HEK293 (cell line): ENCODE results near the gene KIF14.

ENCODE experiments used
- CTCF ChIA-PET: fragments of 350-600 bp; formaldehyde crosslinking; extraction: SDS; loops from one replicate; lab custom pipeline; 2021; ENCODE audit warnings: antibody characterized with exemption; lab: Yijun Ruan, JAX
- POLR2A ChIA-PET: fragments of 300-600 bp; formaldehyde crosslinking; extraction: SDS; loops from one replicate; lab custom pipeline; 2020; ENCODE audit warnings: antibody characterized with exemption, inconsistent platforms; lab: Yijun Ruan, JAX
- H3K27ac ChIP-seq: fragments of 200-500 bp; sonication (Bioruptor generic); 2 replicates; pipeline ENCODE4 v1.5.1; 2014; ENCODE audit warnings: low read depth, low read length, control low read depth, inconsistent platforms; ENCODE audit errors: extremely low read depth
- H3K36me3 ChIP-seq, 2 experiments: fragments of 200-500 bp in 1 of 2; sonication (Bioruptor generic) in 1 of 2; 1 replicate in 1 of 2; 2 replicates in 1 of 2; pipeline ENCODE4 v1.5.1; 2014 to 2017; ENCODE audit warnings: inconsistent platforms in 2 of 2, low read length in 2 of 2; ENCODE audit not compliant: control insufficient read depth in 2 of 2, insufficient read depth in 1 of 2
- H3K4me1 ChIP-seq: fragments of 200-500 bp; sonication (Bioruptor generic); 2 replicates; pipeline ENCODE4 v1.5.1; 2014; ENCODE audit warnings: mild to moderate bottlenecking, low read length, inconsistent platforms; ENCODE audit not compliant: control insufficient read depth, insufficient read depth
- H3K4me3 ChIP-seq: 2 replicates; pipeline ENCODE4 v1.5.1; 2011; ENCODE audit warnings: low read depth, mild to moderate bottlenecking, control low read depth, low read length, moderate library complexity
- H3K9me3 ChIP-seq: fragments of 200-500 bp; sonication (Bioruptor generic); 2 replicates; pipeline ENCODE4 v1.5.1; 2014; ENCODE audit warnings: low read depth, low read length, inconsistent platforms; ENCODE audit not compliant: control insufficient read depth, insufficient read depth
- BCL11B ChIP-seq: fragments of 450-650 bp; formaldehyde crosslinking; IDR thresholded peaks from 2 replicates; pipeline ENCODE4 v1.5.1; 2016; ENCODE audit warnings: low read depth, missing biosample characterization, missing genetic modification characterization
- GLIS1 ChIP-seq: fragments of 450-650 bp; formaldehyde crosslinking; IDR thresholded peaks from 2 replicates; pipeline ENCODE4 v1.5.1; 2016; ENCODE audit warnings: missing biosample characterization, missing genetic modification characterization
- HOXC10 ChIP-seq: sonication (generic); formaldehyde crosslinking; IDR thresholded peaks from 2 replicates; pipeline ENCODE4 v1.8.1; 2023; ENCODE audit warnings: mild to moderate bottlenecking, missing genetic modification reagents
- PRDM1 ChIP-seq: fragments of 450-650 bp; formaldehyde crosslinking; IDR thresholded peaks from 2 replicates; pipeline ENCODE4; 2016; ENCODE audit warnings: missing biosample characterization, missing genetic modification characterization
- SALL2 ChIP-seq: fragments of 450-650 bp; formaldehyde crosslinking; IDR thresholded peaks from 2 replicates; pipeline ENCODE4 v1.5.0; 2017; ENCODE audit warnings: missing biosample characterization, mild to moderate bottlenecking, missing genetic modification characterization, borderline replicate concordance
- YY1 ChIP-seq: fragments of 450-650 bp; formaldehyde crosslinking; IDR thresholded peaks from 2 replicates; pipeline ENCODE4 v1.5.1; 2018; ENCODE audit warnings: missing biosample characterization, missing genetic modification characterization
- ZBTB17 ChIP-seq: fragments of 450-650 bp; formaldehyde crosslinking; IDR thresholded peaks from 2 replicates; pipeline ENCODE4 v1.5.1; 2016; ENCODE audit warnings: missing biosample characterization, missing genetic modification characterization
- ZEB2 ChIP-seq: fragments of 450-650 bp; formaldehyde crosslinking; IDR thresholded peaks from 2 replicates; pipeline ENCODE4 v1.5.1; 2016; ENCODE audit warnings: missing biosample characterization, missing genetic modification characterization
- ZFP3 ChIP-seq: fragments of 450-650 bp; formaldehyde crosslinking; IDR thresholded peaks from 2 replicates; pipeline ENCODE4 v1.5.1; 2016; ENCODE audit warnings: low read depth, missing biosample characterization, missing genetic modification characterization
- ZNF114 ChIP-seq: fragments of 450-650 bp; formaldehyde crosslinking; IDR thresholded peaks from 2 replicates; pipeline ENCODE4 v1.5.0; 2017; ENCODE audit warnings: missing biosample characterization, missing genetic modification characterization
- ZNF302 ChIP-seq: fragments of 450-650 bp; formaldehyde crosslinking; IDR thresholded peaks from 2 replicates; pipeline ENCODE4 v1.5.1; 2016; ENCODE audit warnings: missing biosample characterization, missing genetic modification characterization, low read depth
- ZNF324 ChIP-seq: fragments of 450-650 bp; formaldehyde crosslinking; IDR thresholded peaks from 2 replicates; pipeline ENCODE4 v1.5.1; 2016; ENCODE audit warnings: missing biosample characterization, missing genetic modification characterization
- ZNF335 ChIP-seq: fragments of 450-650 bp; formaldehyde crosslinking; conservative IDR thresholded peaks from 2 replicates; pipeline ENCODE4 v1.5.1; 2016; ENCODE audit warnings: missing biosample characterization, missing genetic modification characterization
- ZNF341 ChIP-seq: fragments of 450-650 bp; formaldehyde crosslinking; IDR thresholded peaks from 2 replicates; pipeline ENCODE4; 2016; ENCODE audit warnings: low read depth, missing biosample characterization, missing genetic modification characterization
- ZNF366 ChIP-seq: fragments of 450-650 bp; formaldehyde crosslinking; conservative IDR thresholded peaks from 2 replicates; pipeline ENCODE4 v1.5.1; 2016; ENCODE audit warnings: missing biosample characterization, missing genetic modification characterization
- ZNF394 ChIP-seq: fragments of 450-650 bp; formaldehyde crosslinking; IDR thresholded peaks from 2 replicates; pipeline ENCODE4 v1.5.1; 2016; ENCODE audit warnings: missing biosample characterization, missing genetic modification characterization, mild to moderate bottlenecking, moderate library complexity, borderline replicate concordance
- ZNF48 ChIP-seq: fragments of 450-650 bp; formaldehyde crosslinking; IDR thresholded peaks from 2 replicates; pipeline ENCODE4 v1.5.1; 2016; ENCODE audit warnings: missing biosample characterization, missing genetic modification characterization
- ZNF521 ChIP-seq: fragments of 450-650 bp; formaldehyde crosslinking; IDR thresholded peaks from 2 replicates; pipeline ENCODE4 v1.5.1; 2017; ENCODE audit warnings: missing biosample characterization, mild to moderate bottlenecking, missing genetic modification characterization
- ZNF610 ChIP-seq: fragments of 450-650 bp; formaldehyde crosslinking; IDR thresholded peaks from 2 replicates; pipeline ENCODE4 v1.5.1; 2016; ENCODE audit warnings: missing biosample characterization, missing genetic modification characterization, borderline replicate concordance
- ZNF621 ChIP-seq: fragments of 450-650 bp; formaldehyde crosslinking; IDR thresholded peaks from 2 replicates; pipeline ENCODE4 v1.5.1; 2017; ENCODE audit warnings: missing biosample characterization, missing genetic modification characterization
- ZNF654 ChIP-seq: fragments of 450-650 bp; formaldehyde crosslinking; IDR thresholded peaks from 2 replicates; pipeline ENCODE4 v1.5.1; 2016; ENCODE audit warnings: low read depth, missing biosample characterization, missing genetic modification characterization
- TF ChIP-seq, protein P1 (sequence below): fragments of 450-650 bp; formaldehyde crosslinking; IDR thresholded peaks from 2 replicates; pipeline ENCODE4 v1.5.1; 2016; ENCODE audit warnings: missing biosample characterization, missing genetic modification characterization
- TF ChIP-seq, protein P2 (sequence below): fragments of 450-650 bp; formaldehyde crosslinking; IDR thresholded peaks from 2 replicates; pipeline ENCODE4 v1.5.1; 2016; ENCODE audit warnings: missing biosample characterization, missing genetic modification characterization
- TF ChIP-seq, protein P3 (sequence below): fragments of 450-650 bp; formaldehyde crosslinking; conservative IDR thresholded peaks from 2 replicates; pipeline ENCODE4 v1.5.1; 2016; ENCODE audit warnings: low read depth, missing biosample characterization, missing genetic modification characterization
- TF ChIP-seq, protein P4 (sequence below): fragments of 450-650 bp; formaldehyde crosslinking; IDR thresholded peaks from 2 replicates; pipeline ENCODE4 v1.5.1; 2016; ENCODE audit warnings: missing biosample characterization, missing genetic modification characterization
- TF ChIP-seq, protein P5 (sequence below): fragments of 450-650 bp; formaldehyde crosslinking; IDR thresholded peaks from 2 replicates; pipeline ENCODE4 v1.5.1; 2016; ENCODE audit warnings: missing biosample characterization, missing genetic modification characterization

KIF14 gene

DNA sequence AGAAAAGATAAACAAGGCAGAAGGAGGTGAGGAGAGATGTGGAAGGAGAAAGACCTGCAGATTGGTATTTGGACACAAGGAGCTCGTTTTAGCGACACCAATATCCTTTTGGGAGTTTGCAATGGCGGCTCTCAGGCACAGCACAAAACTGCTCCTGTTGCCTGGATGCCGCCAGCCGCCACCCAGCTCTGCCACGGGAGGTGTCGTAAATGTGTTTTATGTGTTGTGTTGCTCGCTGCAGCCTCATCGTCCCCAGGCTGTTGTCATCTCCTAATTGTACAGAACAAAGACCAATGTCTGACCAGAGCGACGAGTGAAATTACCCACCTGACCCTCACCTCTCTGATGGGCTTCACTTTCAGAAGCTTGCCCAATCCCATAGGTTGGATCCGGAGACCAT, 114.1 kb downstream of the KIF14 start (continued):
- TF ChIP-seq ZBTB17 (tag by site-specific recombination) (0 out of 2 replicates have a peak, but pooled peaks have one; percentile 47), ZNF48 (tag by site-specific recombination) (no peak), ZNF302 (tag by site-specific recombination) (no peak), GLIS1 (tag by site-specific recombination) (no peak; the same call in 1 of the 2 replicates), ZNF114 (tag by site-specific recombination) (no peak), ZNF521 (tag by site-specific recombination) (no peak), ZNF394 (no peak), BCL11B (tag by site-specific recombination) (no peak), ZNF335 (tag by site-specific recombination) (peak; percentile 71), YY1 (tag by site-specific recombination) (peak; percentile 49; the same call in 1 of the 2 replicates), ZNF341 (tag by site-specific recombination) (0 out of 2 replicates have a peak, but pooled peaks have one; percentile 14), ZFP3 (tag by site-specific recombination) (no peak), ZNF610 (tag by site-specific recombination) (no peak; the same call in 1 of the 2 replicates)
- TF ChIP-seq, protein P1, sequence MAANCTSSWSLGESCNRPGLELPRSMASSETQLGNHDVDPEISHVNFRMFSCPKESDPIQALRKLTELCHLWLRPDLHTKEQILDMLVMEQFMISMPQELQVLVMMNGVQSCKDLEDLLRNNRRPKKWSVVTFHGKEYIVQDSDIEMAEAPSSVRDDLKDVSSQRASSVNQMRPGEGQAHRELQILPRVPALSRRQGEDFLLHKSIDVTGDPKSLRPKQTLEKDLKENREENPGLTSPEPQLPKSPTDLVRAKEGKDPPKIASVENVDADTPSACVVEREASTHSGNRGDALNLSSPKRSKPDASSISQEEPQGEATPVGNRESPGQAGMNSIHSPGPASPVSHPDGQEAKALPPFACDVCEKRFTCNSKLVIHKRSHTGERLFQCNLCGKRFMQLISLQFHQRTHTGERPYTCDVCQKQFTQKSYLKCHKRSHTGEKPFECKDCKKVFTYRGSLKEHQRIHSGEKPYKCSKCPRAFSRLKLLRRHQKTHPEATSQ (tag by site-specific recombination): no peak
- TF ChIP-seq, protein P2, sequence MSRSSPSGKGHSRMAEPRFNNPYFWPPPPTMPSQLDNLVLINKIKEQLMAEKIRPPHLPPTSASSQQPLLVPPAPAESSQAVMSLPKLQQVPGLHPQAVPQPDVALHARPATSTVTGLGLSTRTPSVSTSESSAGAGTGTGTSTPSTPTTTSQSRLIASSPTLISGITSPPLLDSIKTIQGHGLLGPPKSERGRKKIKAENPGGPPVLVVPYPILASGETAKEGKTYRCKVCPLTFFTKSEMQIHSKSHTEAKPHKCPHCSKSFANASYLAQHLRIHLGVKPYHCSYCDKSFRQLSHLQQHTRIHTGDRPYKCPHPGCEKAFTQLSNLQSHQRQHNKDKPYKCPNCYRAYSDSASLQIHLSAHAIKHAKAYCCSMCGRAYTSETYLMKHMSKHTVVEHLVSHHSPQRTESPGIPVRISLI (tag by site-specific recombination): no peak
- TF ChIP-seq, protein P3, sequence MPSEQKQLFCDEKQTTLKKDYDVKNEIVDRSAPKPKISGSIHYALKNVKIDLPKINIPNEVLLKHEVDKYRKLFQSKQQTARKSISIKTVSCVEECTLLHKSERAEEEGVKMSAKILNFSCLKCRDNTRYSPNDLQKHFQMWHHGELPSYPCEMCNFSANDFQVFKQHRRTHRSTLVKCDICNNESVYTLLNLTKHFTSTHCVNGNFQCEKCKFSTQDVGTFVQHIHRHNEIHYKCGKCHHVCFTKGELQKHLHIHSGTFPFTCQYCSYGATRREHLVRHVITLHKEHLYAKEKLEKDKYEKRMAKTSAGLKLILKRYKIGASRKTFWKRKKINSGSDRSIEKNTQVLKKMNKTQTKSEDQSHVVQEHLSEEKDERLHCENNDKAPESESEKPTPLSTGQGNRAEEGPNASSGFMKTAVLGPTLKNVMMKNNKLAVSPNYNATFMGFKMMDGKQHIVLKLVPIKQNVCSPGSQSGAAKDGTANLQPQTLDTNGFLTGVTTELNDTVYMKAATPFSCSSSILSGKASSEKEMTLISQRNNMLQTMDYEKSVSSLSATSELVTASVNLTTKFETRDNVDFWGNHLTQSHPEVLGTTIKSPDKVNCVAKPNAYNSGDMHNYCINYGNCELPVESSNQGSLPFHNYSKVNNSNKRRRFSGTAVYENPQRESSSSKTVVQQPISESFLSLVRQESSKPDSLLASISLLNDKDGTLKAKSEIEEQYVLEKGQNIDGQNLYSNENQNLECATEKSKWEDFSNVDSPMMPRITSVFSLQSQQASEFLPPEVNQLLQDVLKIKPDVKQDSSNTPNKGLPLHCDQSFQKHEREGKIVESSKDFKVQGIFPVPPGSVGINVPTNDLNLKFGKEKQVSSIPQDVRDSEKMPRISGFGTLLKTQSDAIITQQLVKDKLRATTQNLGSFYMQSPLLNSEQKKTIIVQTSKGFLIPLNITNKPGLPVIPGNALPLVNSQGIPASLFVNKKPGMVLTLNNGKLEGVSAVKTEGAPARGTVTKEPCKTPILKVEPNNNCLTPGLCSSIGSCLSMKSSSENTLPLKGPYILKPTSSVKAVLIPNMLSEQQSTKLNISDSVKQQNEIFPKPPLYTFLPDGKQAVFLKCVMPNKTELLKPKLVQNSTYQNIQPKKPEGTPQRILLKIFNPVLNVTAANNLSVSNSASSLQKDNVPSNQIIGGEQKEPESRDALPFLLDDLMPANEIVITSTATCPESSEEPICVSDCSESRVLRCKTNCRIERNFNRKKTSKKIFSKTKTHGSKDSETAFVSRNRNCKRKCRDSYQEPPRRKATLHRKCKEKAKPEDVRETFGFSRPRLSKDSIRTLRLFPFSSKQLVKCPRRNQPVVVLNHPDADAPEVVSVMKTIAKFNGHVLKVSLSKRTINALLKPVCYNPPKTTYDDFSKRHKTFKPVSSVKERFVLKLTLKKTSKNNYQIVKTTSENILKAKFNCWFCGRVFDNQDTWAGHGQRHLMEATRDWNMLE: 0 out of 2 replicates have a peak, but pooled peaks have one; percentile 1
- TF ChIP-seq, protein P4, sequence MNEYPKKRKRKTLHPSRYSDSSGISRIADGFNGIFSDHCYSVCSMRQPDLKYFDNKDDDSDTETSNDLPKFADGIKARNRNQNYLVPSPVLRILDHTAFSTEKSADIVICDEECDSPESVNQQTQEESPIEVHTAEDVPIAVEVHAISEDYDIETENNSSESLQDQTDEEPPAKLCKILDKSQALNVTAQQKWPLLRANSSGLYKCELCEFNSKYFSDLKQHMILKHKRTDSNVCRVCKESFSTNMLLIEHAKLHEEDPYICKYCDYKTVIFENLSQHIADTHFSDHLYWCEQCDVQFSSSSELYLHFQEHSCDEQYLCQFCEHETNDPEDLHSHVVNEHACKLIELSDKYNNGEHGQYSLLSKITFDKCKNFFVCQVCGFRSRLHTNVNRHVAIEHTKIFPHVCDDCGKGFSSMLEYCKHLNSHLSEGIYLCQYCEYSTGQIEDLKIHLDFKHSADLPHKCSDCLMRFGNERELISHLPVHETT (tag by site-specific recombination): no peak
- TF ChIP-seq, all 188 proteins: peak for 11

DNA sequence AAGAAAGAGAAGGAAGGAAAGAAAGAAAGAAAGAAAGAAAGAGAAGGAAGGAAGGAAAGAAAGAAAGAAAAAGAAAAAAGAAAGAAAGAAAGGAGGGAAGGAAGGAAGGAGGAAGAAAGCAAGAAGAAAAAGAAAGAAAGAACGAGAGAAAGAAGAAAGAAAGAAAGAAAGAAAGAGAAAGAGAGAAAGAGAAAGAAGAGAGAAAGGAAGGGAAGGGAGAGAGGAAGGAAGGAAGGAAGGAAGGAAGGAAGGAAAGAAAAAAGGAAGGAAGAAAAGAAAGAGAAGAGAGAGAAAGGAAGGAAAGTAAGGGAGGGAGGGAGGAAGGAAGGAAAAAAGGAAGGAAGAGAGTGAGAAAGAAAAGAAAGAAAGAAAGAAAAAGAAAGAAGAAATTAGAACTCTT, 115.3 kb downstream of the KIF14 start:
- no peaks in the 10 kb centered on the region for H3K4me1 ChIP-seq
- no peak overlapping the region for H3K27ac ChIP-seq
- H3K4me3 ChIP-seq: no peak overlapping the region
- no peaks in the 10 kb centered on the region for H3K36me3 ChIP-seq
- POLR2A ChIA-PET: no interaction called here
- no peaks in the 10 kb centered on the region for H3K9me3 ChIP-seq
- CTCF ChIA-PET: interaction anchor here (0.6 to 1.5 kb wide), 7 partner anchors 9 to 843 kb away, joined by 3 to 5 read pairs (median 3); no protein-coding TSS in a partner anchor
- TF ChIP-seq ZNF621 (tag by site-specific recombination) (no peak), ZNF302 (tag by site-specific recombination) (no peak), ZBTB17 (tag by site-specific recombination) (no peak), ZNF521 (tag by site-specific recombination) (peak; percentile 62; the same call in 1 of the 2 replicates), SALL2 (tag by site-specific recombination) (no peak), ZNF366 (tag by site-specific recombination) (peak; percentile 98), ZNF654 (tag by site-specific recombination) (no peak), ZEB2 (tag by site-specific recombination) (no peak), ZNF324 (tag by site-specific recombination) (no peak), HOXC10 (CRISPR knock-in tag) (no peak), PRDM1 (tag by site-specific recombination) (peak; percentile 98)
- TF ChIP-seq, protein P5, sequence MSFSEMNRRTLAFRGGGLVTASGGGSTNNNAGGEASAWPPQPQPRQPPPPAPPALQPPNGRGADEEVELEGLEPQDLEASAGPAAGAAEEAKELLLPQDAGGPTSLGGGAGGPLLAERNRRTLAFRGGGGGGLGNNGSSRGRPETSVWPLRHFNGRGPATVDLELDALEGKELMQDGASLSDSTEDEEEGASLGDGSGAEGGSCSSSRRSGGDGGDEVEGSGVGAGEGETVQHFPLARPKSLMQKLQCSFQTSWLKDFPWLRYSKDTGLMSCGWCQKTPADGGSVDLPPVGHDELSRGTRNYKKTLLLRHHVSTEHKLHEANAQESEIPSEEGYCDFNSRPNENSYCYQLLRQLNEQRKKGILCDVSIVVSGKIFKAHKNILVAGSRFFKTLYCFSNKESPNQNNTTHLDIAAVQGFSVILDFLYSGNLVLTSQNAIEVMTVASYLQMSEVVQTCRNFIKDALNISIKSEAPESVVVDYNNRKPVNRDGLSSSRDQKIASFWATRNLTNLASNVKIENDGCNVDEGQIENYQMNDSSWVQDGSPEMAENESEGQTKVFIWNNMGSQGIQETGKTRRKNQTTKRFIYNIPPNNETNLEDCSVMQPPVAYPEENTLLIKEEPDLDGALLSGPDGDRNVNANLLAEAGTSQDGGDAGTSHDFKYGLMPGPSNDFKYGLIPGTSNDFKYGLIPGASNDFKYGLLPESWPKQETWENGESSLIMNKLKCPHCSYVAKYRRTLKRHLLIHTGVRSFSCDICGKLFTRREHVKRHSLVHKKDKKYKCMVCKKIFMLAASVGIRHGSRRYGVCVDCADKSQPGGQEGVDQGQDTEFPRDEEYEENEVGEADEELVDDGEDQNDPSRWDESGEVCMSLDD: no peak
